Stimulated activated CD4-positive, alpha-beta T cell treated with anti-CD3 and anti-CD28 coated beads, Interleukin-12 subunit alpha, Interleukin-12 subunit beta, amount 100 ng/mL, for 4 hours (primary cell): ENCODE data around the gene CACUL1.
A peak's percentile ranks its signal among the peaks of the same experiment; 100 is the strongest.

Source experiments
- DNase-seq: peaks from one replicate; pipeline ENCODE4 v3.0.0-alpha.2; 2020

Gene CACUL1

GRCh38 chr10:118732245-118733165 lies 22.3 kb downstream of the CACUL1 start:
- no peak for DNase-seq

DNA sequence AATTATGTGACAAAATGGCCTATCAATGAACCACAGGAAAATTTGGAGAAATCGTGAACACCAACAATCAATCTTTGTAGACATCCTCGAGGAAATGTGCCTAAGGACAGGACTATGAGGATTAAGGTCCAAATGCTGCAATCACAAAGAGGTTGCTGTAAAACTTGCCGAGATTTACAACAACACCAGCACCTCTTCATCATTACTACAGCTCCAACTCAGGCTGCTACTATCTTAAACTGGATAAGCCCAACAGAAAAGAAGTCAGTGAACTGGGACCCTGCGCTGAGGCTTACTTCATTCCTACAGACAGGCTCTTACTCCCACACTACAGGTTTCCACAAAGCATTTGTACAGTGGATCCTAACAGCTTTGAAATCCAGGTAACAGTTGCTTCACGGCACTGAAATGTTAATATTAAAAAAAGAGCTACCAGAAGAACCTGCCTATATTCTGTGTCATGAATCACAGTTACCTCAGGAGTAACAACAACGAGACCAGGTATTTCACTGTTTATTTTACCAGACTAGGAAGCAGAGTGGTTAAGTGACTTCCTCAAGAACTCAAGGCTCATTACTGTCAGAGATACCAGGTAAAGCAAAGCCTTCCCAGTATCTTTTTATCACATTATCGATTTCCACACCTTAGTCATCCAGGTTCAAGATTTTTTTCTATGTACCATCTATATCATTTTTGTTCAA lies 23.9 kb downstream of the CACUL1 start:
- DNase-seq: no peak

DNA sequence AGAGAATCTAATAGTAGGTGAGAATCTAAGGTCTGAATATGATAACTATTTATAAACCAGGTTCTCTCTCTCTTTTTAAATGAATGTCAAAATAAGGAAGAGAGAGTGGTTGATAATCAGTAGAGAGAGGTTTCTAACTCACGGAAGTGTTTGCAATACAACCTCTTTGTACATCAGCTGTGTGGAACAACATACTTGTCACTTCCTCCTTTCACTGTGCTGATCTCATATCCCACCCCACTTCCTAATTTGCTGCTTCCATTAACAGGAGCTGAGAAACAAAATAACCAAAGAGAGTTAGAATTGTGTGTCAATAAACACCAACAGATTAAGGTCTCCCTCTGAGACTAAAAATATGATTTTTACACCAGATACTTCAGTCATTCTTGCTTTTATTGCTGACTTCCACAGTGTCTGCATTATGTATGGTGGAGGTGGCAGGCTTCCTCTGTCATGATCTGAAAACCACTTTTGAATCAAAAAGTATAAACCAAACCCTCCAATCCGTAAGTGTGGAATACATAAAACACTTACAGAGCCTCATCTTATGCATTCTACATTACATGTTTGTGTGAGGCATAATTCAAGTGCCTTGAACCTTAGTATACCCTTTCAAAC lies 25.0 kb downstream of the CACUL1 start:
- no peak for DNase-seq

- no peak for DNase-seq
These were observed 25.6 kb downstream of the CACUL1 start for GRCh38 chr10:118729200-118729599.

GRCh38 chr10:118725886-118726500 lies 28.8 kb downstream of the CACUL1 start:
- no peak for DNase-seq

DNA sequence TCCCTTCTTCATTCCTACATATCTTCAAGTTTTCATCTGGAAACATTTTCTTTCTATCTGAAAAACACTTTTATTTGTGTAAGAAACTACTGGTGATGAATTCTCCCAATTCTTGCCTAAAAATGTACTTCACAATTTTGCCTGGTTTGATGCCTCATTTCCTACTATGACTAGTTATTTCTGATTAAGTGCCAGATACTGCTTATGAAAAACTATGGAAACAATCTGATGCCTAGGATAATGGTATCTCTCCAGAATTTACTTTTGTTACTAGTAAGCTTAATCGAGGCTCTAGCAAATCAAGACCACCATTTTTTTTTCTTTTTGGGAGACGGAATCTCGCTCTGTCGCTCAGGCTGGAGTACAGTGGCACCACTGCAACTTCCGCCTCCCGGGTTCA lies 31.3 kb downstream of the CACUL1 start:
- no peak for DNase-seq

DNA sequence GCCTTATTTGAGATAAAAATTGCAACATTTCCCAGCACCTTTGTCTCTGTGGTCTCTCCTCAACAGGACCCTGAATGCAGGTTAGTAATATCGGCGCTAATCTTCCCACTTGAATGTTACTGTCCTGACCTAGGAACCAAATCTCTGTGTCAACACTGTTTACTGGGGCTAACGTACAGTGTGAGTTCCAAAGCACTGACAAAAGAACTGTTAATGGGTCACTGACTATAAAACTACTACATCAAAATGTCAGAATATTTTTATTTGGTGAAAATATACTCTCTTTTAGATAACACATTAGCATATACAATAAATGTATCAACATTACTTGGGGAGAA lies 33.3 kb downstream of the CACUL1 start:
- no peak for DNase-seq

DNA sequence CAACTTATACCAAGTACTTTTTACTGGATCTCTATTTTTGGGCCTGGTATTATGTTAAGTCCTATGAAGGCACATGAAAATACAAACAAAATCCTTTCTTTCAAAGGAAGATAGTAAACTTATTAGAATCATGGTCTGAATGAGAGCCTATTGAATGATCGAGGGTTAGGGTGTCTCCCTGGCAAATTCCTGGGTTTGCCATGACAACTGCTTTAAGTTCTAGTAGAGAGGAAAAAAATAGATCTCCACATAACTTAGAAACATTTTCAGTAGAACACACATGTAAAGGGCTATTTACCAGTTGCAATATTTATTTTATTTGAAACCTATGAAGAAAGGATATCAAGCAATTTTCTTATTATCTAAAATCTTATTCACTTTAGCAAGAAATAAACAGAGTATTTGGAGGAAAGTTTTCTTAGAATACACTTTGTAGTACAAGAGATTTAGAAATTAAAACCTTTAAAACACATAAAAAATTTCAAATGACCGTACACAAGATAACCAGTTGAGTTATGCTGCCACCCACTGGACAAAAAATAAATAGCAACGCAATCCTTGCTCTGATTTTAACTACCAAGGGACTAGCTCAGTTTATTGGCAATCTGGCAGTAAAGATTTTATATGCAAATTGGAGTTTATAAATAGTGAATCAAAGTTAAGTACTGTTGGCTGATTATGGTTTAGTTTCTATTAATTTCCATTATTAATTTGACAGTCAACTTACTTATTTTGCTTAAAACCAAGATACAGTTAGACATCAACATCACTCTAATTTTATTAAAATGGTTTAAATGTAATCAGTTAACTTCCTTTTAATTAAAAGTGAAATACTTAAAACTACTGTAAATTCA lies 33.9 kb downstream of the CACUL1 start:
- peak; percentile 51 for DNase-seq

- DNase-seq: no peak
These were observed 40.4 kb downstream of the CACUL1 start for GRCh38 chr10:118714366-118714765.

- no peak for DNase-seq
These were observed 41.7 kb downstream of the CACUL1 start for GRCh38 chr10:118712930-118713634.

DNA sequence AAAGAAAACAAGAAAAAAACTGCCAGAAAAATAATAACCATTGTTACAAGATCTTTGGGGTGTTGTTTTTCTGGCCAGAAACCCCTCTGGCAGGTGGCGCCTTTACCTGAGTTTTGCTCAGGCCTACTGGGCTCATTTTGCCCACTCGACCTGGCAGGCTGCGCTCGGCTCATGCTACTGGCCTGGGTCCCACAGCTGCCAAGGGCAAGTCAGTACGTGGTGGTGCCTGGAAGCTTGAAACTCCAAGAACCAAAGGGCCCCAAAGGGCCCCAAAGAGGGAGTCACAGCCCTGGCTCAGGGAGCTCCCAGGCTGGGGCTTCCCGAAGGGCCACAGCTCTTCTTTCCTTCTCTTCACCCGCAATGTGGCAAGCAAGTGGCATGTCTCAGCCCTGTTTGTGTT lies 42.7 kb downstream of the CACUL1 start:
- DNase-seq: no peak

GRCh38 chr10:118710487-118710886 lies 44.3 kb downstream of the CACUL1 start:
- no peak for DNase-seq

- DNase-seq: no peak
These were observed 46.2 kb downstream of the CACUL1 start for GRCh38 chr10:118708571-118708970.

DNA sequence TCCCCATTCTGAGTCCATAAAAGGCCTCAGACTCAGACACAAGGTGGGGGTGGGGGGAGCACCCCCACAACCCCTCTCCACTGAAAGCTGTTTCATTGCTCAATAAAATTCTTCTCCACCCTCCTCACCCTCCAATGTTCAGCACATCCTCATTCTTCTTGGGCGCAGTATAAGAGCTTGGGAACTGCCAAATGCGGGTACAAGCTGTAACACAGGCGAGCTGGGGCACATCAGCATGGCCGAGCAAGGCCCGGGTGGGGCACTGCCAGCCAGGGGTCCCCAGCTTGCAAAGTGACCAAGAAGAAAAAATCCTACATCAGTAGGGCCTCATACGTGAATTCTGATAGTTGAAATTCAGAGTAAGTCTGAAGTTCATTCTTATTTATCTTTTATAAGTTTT lies 50.1 kb downstream of the CACUL1 start:
- DNase-seq: no peak

GRCh38 chr10:118701529-118702323 lies 53.0 kb downstream of the CACUL1 start:
- DNase-seq: no peak

GRCh38 chr10:118698421-118698820 lies 56.3 kb downstream of the CACUL1 start:
- DNase-seq: peak; percentile 60

- DNase-seq: no peak
These were observed 59.9 kb downstream of the CACUL1 start for GRCh38 chr10:118694848-118695247.

GRCh38 chr10:118692872-118693271 lies 61.9 kb downstream of the CACUL1 start:
- DNase-seq: no peak

DNA sequence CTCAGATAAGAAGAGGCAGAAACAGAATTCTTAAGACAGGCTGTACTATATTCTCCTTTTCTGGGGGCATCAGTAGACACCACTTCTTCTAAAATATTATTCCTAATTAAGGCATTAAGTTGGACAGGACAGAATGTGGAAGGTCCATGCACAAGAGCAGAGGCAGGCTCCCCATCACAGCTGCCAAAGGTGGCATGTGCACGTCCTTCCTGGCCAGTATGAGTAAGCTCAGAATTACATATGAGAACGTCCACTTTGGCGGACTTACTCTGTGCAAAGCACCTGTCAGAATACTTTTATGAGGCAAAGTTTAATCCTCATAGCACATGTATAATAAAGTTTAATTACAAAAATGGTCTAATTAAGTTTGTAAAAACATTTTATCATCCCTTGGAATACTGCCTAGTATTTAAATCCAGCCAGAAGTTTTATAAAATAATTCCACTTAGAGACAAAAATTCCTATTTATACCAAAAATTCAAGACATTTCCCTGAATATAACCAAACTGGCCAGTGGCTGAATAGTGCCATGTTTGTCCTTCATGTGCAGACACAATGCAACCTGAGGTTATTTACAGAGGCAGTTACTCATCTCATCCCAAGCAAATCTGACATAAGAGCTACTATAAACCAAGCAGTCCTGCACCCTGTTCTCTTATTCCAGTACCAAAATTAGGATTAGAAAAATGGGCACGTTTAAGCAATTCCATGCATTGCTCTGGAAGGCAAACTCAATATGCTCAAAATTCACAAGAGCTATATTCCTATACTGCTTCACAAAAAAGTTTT lies 65.5 kb downstream of the CACUL1 start:
- DNase-seq: no peak

GRCh38 chr10:118687472-118687871 lies 67.3 kb downstream of the CACUL1 start:
- no peak for DNase-seq
